ENCODE measurements around the gene TENM3.
"Not testable (repeated sequence)": the region's sequence is repeated elsewhere in the genome, so short reads cannot be mapped to it uniquely, and the experiment has no call there.

TENM3 gene

DNA sequence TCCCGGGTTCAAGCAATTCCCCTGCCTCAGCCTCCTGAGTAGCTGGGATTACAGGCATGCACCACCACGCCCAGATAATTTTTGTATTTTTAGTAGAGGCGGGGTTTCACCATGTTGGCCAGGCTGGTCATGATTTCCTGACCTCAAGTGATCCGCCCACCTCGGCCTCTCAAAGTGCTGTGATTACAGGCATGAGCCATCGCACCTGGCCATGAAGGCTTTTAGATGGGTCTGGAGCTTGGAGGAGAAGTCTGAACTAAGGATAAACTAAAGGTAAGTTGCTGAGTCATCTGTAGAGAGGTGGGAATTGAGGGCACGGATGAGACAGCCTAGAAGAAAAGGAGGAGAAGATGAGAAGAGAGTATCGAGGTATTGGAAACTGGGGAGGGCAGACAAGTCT, at the start of gene TENM3:
Gene TENM3 (plus strand): TSS at position 199 of the 400 bp plus-strand sequence. CDS start 80,619 bp downstream, outside the sequence.
- not testable (repeated sequence) for DNase-seq

DNA sequence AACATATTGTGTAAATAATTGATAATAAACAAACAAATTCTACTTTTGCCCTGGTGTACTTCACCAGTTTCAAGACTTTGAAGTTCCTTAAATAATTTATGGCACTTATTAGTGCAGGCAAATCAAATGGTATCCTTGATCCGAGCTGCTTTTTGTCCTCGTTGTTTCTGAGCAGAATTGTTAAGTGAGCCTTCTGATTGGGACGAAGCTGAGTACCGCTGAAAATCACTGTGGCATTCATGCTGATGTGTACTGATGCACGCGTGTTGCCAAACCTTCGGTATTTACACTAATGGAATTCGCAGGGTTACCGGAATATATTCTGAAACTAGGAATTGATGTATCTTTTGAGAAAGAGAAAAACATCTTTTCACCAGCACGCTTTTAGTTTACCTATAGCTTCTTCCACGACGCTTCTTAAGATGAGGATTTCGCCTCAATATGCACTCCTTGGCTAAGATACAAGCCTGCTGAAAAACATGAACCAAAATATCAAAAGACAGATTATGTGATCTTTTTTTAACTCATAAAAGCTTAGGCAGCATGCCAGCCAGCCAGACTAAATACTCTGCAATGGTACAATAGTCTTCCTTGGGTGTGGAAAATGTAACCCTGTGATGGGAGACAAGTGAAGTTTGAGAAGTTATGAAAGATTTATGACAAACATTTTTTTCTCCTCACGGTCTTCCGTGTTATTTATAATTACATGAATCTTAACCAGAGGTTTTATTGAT, 48.9 kb upstream of the TENM3 start:
- no peak for DNase-seq

DNA sequence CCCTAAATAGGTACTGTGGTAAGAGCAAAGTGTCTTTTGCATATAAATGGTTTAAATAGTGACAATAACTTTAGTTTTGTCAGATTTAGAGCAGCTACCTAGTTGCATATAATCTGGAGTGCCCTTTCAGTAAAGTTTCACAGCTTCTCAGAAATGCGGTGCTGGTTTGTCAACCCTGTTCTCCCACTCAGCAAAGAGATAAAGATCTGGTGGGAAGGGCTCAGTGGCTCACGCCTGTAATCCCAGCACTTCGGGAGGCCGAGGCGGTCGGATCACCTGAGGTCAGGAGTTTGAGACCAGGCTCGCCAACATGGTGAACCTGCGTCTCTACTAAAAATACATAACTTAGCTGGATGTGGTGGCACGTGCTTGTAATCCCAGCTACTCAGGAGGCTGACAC, 45.6 kb upstream of the TENM3 start:
- no peak for DNase-seq

DNA sequence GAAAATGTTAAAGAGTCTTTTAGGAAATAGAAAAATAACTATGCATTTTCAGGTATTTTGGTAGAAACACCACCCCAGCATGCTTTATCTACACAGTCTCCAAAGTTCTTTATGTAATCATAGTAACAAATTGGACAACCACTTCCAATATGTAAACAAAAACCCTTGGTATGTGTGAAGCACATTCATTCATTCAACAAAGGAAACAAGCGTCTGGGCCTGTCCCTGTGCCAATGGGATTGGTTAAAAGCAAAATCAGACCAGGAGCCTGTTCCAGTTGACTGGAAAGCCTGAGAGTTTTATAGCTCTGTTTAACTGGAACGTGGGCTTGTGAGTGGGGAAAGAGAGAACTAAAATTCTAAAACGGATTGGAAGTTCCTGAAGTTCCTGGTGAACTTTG, 41.3 kb upstream of the TENM3 start:
- no peak for DNase-seq

DNA sequence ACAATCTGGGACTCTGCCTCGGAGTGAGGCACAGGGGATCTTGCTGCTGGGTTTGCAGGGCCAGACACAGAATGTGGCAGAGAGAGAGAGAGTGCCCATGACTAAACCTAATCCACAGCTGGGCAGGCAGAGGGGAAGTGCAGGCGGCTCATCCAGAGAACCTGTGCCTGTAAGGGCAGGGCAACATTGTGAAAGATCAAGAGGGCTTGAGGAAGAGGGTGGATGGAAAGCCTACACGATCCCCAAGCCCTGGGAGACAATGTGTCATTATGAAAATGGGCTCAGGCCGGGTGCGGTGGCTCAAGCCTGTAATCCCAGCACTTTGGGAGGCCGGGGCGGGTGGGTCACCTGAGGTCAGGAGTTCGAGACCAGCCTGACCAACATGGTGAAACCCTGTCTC, 40.6 kb upstream of the TENM3 start:
- no peak for DNase-seq

DNA sequence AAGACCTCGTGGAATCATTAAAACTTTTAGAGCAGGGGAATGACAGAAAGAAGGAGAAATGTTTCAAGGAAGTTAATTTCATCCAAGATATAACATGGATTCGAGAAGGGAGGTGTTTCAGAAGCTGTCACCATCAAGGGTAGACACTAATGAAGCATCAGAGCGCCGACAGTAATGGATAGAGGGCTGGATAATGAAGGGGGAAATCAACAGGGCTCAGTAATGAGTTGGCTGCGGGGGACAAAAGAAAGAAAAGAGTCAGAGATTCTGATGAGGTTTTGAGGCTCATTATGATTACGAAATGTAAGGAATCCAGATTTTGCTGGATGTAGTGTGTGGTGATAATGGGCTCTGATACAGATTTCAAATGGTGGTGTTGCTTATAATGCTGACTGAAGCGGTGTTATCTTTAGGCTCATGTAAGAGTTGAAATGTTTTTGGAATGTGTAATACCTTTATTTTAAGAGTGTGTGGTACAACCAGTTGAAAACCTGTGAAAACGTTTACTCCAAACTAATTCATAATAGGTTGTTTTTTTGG, 39.3 kb upstream of the TENM3 start:
- no peak for DNase-seq

DNA sequence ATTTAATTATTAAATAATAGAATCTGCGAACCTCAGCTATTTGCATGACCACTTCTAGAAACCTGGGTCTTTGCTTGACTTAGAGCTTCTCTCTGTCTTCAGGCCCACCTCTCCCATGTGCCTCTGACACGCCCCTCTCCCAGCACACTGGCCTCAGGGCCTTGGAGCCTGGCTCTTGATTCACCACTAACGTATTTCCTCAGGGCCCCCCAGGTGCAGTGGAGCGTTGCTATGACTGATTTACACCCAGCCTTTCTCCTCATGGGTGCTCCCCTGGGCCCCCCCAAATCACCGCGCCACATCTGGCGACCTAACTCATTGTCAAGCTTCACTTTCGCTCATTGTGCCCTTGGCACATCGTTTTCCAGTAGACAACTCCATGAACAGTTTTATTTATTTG, 37.9 kb upstream of the TENM3 start:
- no peak for DNase-seq

DNA sequence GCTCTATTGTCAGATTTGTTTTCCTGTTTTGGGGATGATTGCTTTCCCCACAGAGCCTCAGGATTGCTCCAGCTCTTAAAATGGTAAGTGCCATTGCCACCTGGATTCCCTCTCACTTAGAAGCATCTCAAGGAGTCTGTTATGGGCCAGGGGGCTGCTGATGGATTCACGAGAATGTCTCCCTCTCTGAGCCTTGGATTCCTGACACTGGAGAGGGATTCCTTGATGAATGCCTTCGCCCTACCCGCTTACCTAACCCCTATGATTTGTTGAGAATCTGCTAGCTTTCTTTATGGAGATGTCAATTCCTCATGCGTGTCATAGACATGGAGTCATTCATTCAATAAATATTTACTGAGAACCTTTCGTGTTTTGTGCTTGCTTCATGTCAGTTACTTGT, 36.9 kb upstream of the TENM3 start:
- DNase-seq: no peak

DNA sequence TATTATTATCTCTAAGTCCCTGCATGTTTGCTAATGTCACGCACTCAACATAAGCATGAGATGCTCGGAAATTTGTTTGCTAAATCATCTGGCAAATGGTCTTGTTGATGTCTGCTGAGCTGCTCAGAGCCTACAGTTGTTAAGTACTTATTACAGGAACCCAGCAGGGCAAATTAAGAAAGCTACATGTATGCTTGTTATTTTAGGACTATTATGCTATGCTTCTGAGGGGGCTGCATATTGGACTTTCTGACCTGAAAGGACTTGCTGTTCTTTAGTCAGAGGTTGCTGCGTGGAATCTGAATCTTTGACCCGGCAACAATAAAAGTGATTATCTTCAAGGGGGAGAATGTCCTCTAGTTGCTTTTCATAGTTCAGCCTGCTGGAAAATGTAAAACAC, 36.3 kb upstream of the TENM3 start:
- no peak for DNase-seq

DNA sequence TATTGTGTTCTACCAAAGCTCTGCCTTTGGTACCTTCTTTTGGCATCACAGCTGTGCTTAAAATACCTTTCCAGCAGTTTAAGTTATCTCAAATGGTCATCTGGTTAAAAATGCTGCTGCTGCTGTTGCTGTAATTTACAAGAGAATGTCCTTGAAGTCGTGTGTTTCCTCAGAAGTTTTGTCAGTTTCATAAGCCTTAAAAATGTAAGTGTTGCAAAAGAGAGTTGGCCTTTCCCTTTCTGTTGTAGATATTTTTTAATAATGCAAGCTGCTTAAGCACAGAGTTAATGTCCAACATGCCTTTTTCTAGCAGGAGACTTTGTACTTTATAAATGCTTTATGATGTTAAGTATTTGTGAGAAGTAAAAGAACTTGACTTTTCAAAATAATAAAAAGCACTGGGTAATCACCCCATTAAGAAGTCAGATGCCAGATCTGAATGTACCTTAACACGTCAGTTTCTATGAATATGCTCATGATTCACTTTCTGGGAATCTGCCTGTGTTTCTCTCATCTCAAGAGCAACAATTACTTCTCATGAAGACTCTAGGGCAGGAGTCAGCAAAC, 35.3 kb upstream of the TENM3 start:
- no peak for DNase-seq

DNA sequence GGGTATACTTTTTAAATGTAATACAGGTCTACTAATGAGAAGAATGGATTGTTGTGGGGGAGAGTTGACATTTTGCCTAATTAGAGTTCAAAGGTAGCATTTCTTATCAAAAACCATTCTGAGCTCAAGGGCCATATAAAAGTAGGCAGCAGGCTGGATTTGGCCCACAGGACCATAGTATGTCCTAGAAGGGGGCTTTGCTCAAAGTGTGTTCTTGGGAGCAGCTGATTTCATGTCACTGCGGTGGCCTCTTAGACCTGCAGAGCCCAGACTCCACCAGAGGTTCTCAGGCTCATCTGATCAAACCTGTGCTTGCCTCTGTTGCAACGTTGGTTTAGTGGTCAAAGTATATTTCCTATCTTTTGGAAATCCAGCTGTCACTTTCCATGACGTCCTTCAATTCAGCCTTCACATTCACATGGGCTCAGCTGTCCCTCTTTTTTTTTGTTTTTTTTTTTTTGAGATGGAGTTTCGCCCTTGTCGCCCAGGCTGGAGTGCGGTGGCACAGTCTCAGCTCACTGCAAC, 34.6 kb upstream of the TENM3 start:
- DNase-seq: no peak

DNA sequence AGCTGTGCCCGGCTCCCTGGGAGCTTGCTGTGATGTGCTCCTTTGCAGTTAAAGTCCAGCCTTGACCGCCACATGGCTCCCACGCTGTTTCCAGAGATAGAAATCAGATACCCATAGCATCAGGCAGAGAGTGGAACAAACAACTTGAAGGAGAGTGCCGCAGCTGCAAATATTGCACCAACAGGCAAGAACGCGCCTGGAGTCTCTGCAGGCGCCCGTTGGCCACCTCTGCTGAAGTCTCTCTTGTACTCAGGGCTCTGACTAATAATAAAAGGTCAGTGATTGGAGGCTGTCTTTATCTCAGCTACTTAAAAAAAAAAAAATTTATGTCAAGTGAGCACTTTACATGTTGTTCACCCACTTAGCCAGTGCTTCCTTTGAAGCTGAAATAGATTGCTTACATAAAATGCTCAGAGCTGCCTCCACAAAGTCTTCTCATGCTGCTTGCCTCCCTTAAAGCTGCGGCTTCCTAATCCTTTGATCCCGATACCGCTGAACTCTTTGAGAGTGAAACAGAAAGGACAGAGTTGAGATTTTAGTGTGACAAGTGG, 30.9 kb upstream of the TENM3 start:
- no peak for DNase-seq

DNA sequence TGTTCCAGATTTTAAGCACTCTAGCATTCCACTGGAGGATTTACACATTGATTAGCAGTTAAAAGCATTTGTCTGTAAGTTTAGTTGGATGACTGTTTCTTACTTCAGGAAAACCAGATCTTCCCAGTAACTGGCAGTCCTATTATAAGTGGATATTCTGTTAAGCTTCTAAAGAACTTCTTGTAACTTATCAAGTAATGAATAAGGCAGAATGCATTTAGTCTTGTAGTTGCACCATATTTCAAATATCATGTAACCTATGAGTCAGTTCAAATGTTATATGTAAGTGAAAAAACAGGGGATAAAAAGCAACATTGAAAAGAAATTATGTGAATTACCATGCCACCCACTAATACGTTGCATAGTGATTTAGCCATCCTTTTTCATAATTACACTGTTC, 30.2 kb upstream of the TENM3 start:
- no peak for DNase-seq

DNA sequence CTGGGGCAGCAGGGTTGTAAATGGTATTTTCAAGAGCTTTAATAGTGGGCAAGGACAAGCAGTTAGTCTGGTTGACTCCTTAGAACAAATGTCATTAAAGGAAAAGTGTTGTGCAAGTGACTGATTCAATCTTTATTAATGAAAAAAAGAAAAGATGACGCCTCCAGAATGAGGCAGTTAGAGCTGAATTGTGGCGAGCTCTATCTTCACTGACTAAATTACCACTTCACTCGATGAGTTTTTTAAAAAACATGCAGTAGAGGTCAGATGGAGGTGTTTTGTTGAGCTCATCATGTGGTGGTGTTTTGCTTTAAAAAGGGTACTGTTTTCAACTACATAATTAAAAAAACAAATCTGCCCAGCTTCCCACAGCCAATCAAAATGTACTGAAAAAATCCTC, 28.1 kb upstream of the TENM3 start:
- no peak for DNase-seq

DNA sequence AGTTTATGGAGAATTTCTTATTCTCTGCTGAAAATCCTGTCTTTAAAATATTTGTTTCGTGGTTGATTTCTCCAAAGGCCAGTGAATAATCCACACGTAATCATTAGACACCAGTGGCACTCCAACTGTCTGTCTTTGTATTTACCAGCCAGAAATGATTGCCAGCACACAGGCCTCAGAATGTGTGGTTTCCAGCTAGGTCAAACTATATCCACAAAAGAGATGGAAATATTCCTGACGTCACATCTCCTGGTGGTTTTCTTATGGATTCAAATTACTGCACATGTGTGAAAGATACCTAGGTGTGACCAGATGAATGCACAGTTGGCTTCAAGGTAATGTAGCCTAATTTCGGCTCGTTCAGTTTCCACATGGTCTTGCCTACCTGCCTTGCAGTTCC, 27.2 kb upstream of the TENM3 start:
- no peak for DNase-seq

DNA sequence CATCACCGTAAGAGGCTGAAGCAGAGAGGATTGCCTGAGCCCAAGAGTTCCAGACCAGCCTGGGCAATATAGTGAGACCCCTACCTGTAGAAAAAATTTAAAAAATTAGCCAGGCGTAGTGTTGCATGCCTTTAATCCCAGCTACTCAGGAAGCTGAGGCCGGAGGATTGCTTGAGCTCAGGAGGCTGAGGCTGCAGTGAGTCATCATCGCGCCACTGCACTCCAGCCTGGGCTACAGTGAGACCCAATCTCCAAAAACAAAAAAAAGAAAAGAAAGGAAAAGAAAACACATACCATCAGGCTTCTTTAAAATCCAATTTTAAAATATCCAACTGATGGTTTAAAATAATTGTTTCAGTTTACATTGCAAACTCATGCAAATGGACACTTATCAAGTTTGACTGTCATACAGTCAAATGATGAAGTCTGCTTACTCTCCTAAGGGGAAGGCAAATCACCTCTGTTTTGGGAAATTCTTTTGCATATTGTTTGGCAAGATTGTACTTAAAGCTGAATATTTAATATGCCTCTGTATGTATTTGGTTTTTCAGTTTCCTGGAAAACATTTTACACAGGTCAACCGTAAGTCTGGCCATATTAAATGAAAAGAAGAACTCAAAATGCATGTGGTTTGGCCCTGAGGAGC, 23.7 kb upstream of the TENM3 start:
- no peak for DNase-seq

DNA sequence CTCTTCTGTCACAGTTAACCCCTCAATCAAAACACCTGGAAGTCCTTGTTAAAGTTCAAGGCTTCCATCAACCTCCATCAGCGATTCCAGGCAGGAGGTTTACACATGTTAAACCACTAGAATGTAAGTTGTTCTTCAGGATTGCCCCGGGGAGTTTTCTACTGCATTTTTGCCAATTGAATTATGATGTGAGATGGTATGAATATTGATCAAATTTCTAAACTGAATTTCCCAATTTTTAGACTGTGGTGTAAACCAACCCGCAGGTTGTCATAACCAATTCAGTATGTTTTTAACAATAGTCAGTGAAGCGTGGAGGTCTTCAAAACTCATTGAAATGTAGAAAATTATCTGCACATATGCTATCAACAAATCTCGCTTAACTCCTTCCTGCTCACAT, 21.2 kb upstream of the TENM3 start:
- no peak for DNase-seq

DNA sequence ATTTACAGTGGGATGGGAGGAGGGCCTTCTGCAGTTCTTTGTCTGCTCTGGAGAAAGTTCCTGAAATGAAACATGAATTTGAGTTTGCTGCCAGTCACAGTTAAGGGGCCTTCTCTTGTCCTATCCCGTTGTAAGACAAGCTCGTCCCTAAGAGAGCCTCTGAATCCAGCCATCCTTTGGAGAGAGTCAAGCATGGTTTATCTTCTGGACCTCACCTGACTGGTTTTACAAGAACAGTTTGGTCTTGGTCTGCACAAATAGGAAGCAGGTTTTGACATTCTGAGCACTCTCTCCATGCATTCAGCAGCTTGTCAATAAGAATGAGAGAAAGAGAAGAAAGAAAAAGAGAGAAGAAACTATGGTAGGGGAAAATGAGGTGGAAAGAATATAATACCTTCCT, 20.4 kb upstream of the TENM3 start:
- DNase-seq: no peak

DNA sequence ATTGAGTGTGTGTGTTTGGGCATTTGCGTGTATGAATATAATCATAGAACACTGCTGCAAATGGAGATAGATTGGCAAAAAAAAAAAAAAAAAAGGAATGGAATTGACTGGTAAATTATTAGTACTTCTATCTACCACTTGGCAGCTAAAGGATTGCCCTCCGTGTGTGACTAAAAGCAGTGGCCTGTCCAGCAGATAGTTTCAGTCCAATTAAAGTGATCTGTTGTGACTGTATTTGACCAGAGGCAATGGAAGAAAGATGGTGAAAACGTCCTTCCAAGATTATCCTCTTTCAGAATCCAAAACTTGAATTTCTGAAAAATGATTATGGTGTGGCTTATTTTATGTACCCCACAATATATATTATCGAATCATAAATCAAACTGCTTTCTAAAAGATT, 19.5 kb upstream of the TENM3 start:
- no peak for DNase-seq

DNA sequence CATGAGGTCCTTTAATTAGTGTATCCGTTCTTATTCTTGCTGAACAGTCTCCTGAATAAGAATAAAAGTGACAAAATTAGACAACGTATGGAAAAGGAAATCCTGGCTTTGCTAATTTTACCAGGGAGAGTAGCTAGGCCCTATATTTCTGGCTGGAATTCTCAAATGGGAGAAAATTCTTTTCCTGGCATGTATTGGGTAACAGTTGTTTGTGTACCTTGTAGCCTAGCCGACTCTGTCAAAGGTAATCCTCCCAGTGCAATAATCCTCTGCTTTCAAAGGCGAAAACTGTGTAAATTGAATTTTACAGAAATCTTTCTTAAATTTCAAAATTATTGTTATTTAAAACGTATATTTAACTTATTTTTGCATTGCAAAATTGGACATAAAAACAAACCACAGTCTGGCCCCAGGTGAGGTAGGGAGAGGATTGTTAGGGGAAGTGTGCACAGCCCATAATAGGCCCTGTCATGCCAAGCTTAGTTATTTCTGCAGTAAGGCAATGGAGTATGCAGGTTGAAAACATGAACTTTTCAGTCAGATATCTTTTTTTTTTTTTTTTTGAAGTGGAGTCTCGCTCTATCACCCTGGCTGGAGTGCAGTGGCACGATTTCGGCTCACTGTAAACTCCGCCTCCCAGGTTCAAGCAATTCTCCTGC, 18.9 kb upstream of the TENM3 start:
- DNase-seq: no peak

DNA sequence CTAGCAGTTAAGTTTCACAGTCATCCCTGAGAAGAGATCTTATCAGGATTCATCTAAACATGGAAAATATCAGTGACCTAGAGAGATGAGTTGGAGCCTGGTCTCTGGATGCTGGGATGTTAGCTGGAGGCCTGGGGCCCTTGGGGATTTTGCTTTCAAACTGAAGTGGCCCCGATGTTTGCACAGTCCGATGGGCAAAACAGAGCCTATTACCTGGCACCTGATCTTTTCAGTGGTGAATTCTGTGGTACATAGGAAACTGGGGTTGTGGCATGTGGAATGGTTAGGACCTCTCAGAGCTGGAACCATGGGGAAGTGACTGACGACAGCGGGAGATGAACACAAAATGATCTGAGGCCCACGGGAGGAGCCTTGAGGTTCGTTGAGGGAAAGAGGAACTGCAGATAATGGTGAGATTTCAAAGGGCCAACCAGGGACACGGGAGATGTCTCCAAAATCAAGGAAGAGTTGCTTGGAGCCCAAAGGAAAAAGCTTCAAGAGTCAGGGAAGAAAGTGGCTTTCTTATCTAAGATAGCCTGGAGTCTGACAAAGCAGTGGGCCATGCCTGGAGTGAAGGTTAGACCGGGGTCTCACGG, 17.8 kb upstream of the TENM3 start:
- no peak for DNase-seq

DNA sequence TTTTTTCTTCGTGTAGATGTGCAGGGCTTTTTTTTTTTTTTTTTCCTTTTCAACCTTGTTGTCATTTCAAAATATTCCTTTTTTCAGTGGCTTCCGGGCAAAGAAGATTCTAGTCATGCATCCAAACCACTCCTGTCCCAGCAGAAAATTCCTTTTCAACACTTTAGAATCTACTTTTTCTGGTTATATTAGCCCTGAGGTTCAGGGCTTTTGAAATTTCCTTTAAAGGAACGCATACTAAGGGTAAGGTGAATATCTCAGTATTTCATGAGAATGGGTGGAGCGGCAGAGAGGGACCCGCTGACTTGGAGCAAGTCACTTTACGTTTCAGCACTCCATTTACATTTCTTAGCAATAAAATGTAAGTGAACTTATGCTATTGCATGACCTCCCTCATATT, 15.6 kb upstream of the TENM3 start:
- DNase-seq: no peak
